OCI-LY7 (cell line): ENCODE data around the gene LYPD8. TPM values are rescaled to one million over a fixed set of nuclear protein-coding genes. Genes with fewer than 3 reads are reported as not detected.

Experiments
- BruUV-seq: library from RNA; stranded (reverse); fragments of 400-500 nt; replicated peaks from 2 replicates; lab custom pipeline; 2021; lab: Mats Ljungman, UMichigan
- CTCF ChIA-PET: fragments of 300-600 bp; sonication (Branson Sonifier 250); formaldehyde crosslinking; loops from one replicate; lab custom pipeline; 2022; ENCODE audit warnings: antibody characterized with exemption; ENCODE audit not compliant: unreplicated experiment; lab: Charles Lee
- POLR2A ChIA-PET: fragments of 300-600 bp; sonication (Branson Sonifier 250); formaldehyde crosslinking; loops from one replicate; lab custom pipeline; 2022; ENCODE audit warnings: antibody characterized with exemption; lab: Charles Lee
- DNase-seq: peaks from one replicate; pipeline ENCODE4 v3.0.0-alpha.2; 2015; ENCODE audit warnings: low spot score
- H2AFZ ChIP-seq: fragments of 200-600 bp; sonication (generic), shearing (Covaris generic); 2 replicates; pipeline ENCODE4 v1.6.1; 2014; ENCODE audit warnings: mild to moderate bottlenecking, antibody characterized with exemption, low read length, moderate library complexity
- H3K27ac ChIP-seq: fragments of 200-600 bp; sonication (generic); 2 replicates; pipeline ENCODE4 v1.5.1; 2014; ENCODE audit warnings: mixed run types, low read depth, mild to moderate bottlenecking, moderate library complexity, low read length, inconsistent platforms; ENCODE audit not compliant: poor library complexity, severe bottlenecking
- H3K36me3 ChIP-seq: fragments of 200-600 bp; sonication (generic); 2 replicates; pipeline ENCODE4 v1.6.1; 2014; ENCODE audit warnings: mild to moderate bottlenecking, antibody characterized with exemption, low read length, moderate library complexity, mixed read lengths; ENCODE audit not compliant: insufficient read depth
- H3K4me1 ChIP-seq: fragments of 200-600 bp; sonication (generic); 2 replicates; pipeline ENCODE4 v1.5.1; 2014; ENCODE audit warnings: mild to moderate bottlenecking, low read length; ENCODE audit not compliant: insufficient read depth, poor library complexity, severe bottlenecking
- H3K4me2 ChIP-seq: fragments of 200-600 bp; sonication (generic); 2 replicates; pipeline ENCODE4 v1.6.1; 2014; ENCODE audit warnings: mild to moderate bottlenecking, low read length
- H3K4me3 ChIP-seq: fragments of 200-600 bp; sonication (generic); 2 replicates; pipeline ENCODE4 v1.5.1; 2014; ENCODE audit warnings: mild to moderate bottlenecking, low read depth, low read length; ENCODE audit not compliant: poor library complexity, severe bottlenecking
- H3K79me2 ChIP-seq: fragments of 200-600 bp; sonication (generic); 2 replicates; pipeline ENCODE4 v1.6.1; 2016; ENCODE audit warnings: low read depth, mild to moderate bottlenecking, low read length, moderate library complexity, mixed read lengths; ENCODE audit not compliant: insufficient read depth
- H3K9me2 ChIP-seq: fragments of 200-600 bp; sonication (generic); 2 replicates; pipeline ENCODE4 v1.6.1; 2016; ENCODE audit warnings: mild to moderate bottlenecking, low read length, mixed read lengths; ENCODE audit not compliant: insufficient read depth
- H3K9me3 ChIP-seq: fragments of 200-600 bp; sonication (generic); 2 replicates; pipeline ENCODE4 v1.6.1; 2014; ENCODE audit warnings: mild to moderate bottlenecking, mixed run types, low read length, mixed read lengths
- H4K20me1 ChIP-seq: fragments of 200-600 bp; sonication (generic); 2 replicates; pipeline ENCODE4 v1.6.1; 2014; ENCODE audit warnings: mild to moderate bottlenecking, antibody characterized with exemption, low read length, moderate library complexity, mixed read lengths; ENCODE audit not compliant: insufficient read depth
- EZH2phosphoT487 ChIP-seq: fragments of 200-600 bp; sonication (generic); IDR thresholded peaks from 2 replicates; pipeline ENCODE4 v1.6.1; 2018; ENCODE audit warnings: low read depth, borderline replicate concordance, mild to moderate bottlenecking, mixed run types, antibody characterized with exemption, low read length, moderate library complexity, mixed read lengths
- intact Hi-C: fragments of 100-400 bp; cut with micrococcal nuclease; formaldehyde crosslinking; loops from one replicate; pipeline ENCODE4 v1.10.0; 2022; ENCODE audit not compliant: unreplicated experiment
- total RNA-seq, 2 experiments: library from RNA; depleted of rRNA in 1 of 2; stranded (reverse); fragments of >200 nt in 1 of 2; shearing (Covaris generic) in 1 of 2; gene quantifications; 2 replicates each; pipeline ENCODE4 v1.2.3, GENCODE V29; 2014 to 2022
- TF ChIP-seq, protein P1 (sequence below): fragments of 200-600 bp; sonication (generic); conservative IDR thresholded peaks from 2 replicates; pipeline ENCODE4 v1.5.1; 2014; ENCODE audit warnings: mild to moderate bottlenecking, antibody characterized with exemption, low read length, moderate library complexity, mixed read lengths

LYPD8 gene
- total RNA-seq, 2 experiments from 2014 or later: not detected

- H3K4me2 ChIP-seq: no peak overlapping the region
- ChIA-PET CTCF (no interaction called here), POLR2A (interaction anchor here (0.7 to 1.1 kb wide), 3 partner anchors 27 to 175 kb away, joined by 3 read pairs; no protein-coding TSS in a partner anchor)
- H3K9me3 ChIP-seq: no peaks in the 10 kb centered on the region
- H4K20me1 ChIP-seq: no peaks in the 10 kb centered on the region
- H3K4me1 ChIP-seq: no peaks in the 10 kb centered on the region
- H3K4me3 ChIP-seq: no peak overlapping the region
- no peaks in the 10 kb centered on the region for H3K79me2 ChIP-seq
- intact Hi-C loops: loop anchor here (2.0 kb wide), 1 partner anchor 108 kb away; no protein-coding TSS in a partner anchor
- H3K9me2 ChIP-seq: no peaks in the 10 kb centered on the region
- no peak overlapping the region for H3K27ac ChIP-seq
- no peak overlapping the region for H2AFZ ChIP-seq
- no peaks in the 10 kb centered on the region for H3K36me3 ChIP-seq
- no peak for TF ChIP-seq EZH2phosphoT487
- TF ChIP-seq, protein P1, sequence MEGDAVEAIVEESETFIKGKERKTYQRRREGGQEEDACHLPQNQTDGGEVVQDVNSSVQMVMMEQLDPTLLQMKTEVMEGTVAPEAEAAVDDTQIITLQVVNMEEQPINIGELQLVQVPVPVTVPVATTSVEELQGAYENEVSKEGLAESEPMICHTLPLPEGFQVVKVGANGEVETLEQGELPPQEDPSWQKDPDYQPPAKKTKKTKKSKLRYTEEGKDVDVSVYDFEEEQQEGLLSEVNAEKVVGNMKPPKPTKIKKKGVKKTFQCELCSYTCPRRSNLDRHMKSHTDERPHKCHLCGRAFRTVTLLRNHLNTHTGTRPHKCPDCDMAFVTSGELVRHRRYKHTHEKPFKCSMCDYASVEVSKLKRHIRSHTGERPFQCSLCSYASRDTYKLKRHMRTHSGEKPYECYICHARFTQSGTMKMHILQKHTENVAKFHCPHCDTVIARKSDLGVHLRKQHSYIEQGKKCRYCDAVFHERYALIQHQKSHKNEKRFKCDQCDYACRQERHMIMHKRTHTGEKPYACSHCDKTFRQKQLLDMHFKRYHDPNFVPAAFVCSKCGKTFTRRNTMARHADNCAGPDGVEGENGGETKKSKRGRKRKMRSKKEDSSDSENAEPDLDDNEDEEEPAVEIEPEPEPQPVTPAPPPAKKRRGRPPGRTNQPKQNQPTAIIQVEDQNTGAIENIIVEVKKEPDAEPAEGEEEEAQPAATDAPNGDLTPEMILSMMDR: no peak
- DNase-seq: no peak
- BruUV-seq: no TSS peak
Observed at GRCh38 chr1:248696774-248697173, 58.8 kb downstream of the LYPD8 start.

GRCh38 chr1:248696261-248696660 lies 59.3 kb downstream of the LYPD8 start:
- H4K20me1 ChIP-seq: no peaks in the 10 kb centered on the region
- no peak for TF ChIP-seq EZH2phosphoT487
- TF ChIP-seq, protein P1: peak; percentile 55
- no peak overlapping the region for H3K4me3 ChIP-seq
- BruUV-seq: no TSS peak
- POLR2A ChIA-PET: interaction anchor here (0.7 to 1.1 kb wide), 2 partner anchors 27 to 99 kb away, joined by 3 read pairs; no protein-coding TSS in a partner anchor
- H3K9me3 ChIP-seq: no peaks in the 10 kb centered on the region
- intact Hi-C loops: loop anchor here (2.0 kb wide), 1 partner anchor 109 kb away; no protein-coding TSS in a partner anchor
- CTCF ChIA-PET: no interaction called here
- H3K4me2 ChIP-seq: no peak overlapping the region
- peak; percentile 48 for DNase-seq
- H3K36me3 ChIP-seq: no peaks in the 10 kb centered on the region
- H3K9me2 ChIP-seq: no peaks in the 10 kb centered on the region
- no peak overlapping the region for H2AFZ ChIP-seq
- H3K79me2 ChIP-seq: no peaks in the 10 kb centered on the region
- H3K4me1 ChIP-seq: no peaks in the 10 kb centered on the region
- no peak overlapping the region for H3K27ac ChIP-seq

DNA sequence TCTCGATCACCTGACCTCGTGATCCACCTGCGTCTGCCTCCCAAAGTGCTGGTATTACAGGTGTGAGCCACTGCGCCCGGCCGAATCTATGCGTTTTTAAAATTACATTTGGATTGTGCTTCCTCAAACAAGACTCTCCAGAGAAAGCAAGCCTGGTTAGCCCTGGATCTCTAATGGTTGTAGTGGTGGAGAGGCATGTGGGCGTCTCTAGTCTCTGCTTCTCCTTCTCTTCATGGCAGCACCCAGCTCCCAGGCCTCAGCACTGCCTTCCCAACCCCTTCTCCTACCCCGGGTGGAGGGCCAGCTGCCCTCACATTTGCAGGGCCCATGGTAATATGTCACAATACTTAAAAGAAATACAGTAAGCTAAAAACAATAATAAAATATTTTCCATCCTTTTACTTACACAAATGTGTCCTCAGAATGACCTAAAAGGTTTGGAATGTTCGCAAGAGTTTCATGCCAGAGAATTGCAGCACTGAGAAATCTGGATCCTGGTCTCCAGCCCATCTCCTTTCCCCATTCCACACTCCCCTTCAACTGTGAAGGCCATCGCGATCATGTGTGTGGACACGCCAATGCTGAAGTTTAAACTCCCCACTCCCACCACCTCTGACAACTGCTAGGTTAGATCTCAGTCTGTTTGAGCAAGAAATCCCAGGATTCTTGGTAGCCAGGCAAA lies 60.0 kb downstream of the LYPD8 start:
- Histone ChIP-seq H3K27ac (no peak overlapping the region), H3K9me2 (no peaks in the 10 kb centered on the region), H3K36me3 (no peaks in the 10 kb centered on the region), H3K79me2 (no peaks in the 10 kb centered on the region), H3K9me3 (no peaks in the 10 kb centered on the region), H3K4me2 (no peak overlapping the region), H3K4me1 (no peaks in the 10 kb centered on the region), H2AFZ (no peak overlapping the region), H3K4me3 (no peak overlapping the region), H4K20me1 (no peaks in the 10 kb centered on the region)
- ChIA-PET POLR2A (no interaction called here), CTCF (no interaction called here)
- no TSS peak for BruUV-seq
- no peak for TF ChIP-seq EZH2phosphoT487
- TF ChIP-seq, protein P1: no peak
- intact Hi-C loops: loop anchor here (2.0 kb wide), 1 partner anchor 109 kb away; no protein-coding TSS in a partner anchor
- no peak for DNase-seq
